HG03066 (cell line): ENCODE measurements around the gene EIF2B2.

ENCODE experiments used
- ATAC-seq: cut with Tn5 transposase; IDR thresholded peaks from one replicate; pipeline ENCODE4 v1.9.1; 2021; ENCODE audit warnings: low read depth; ENCODE audit not compliant: unreplicated experiment

EIF2B2 gene

DNA sequence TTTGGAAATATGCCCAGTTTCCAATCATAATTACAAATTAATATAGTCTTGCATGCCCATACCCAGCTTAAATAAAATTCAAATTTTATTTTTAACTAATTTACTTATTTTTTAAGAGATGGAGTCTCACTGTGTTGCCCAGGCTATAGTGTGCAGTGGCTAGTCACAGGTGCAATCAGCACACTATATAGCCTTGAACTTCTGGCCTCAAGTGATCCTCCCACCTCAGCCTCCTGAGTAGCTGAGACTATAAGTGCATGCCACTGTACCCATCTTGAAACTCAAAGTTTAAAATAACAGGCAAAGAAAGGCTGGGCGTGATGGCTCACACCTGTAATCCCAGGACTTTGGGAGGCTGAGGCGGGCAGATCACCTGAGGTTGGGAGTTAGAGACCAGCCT, 38.2 kb downstream of the EIF2B2 start:
- no peak for ATAC-seq

DNA sequence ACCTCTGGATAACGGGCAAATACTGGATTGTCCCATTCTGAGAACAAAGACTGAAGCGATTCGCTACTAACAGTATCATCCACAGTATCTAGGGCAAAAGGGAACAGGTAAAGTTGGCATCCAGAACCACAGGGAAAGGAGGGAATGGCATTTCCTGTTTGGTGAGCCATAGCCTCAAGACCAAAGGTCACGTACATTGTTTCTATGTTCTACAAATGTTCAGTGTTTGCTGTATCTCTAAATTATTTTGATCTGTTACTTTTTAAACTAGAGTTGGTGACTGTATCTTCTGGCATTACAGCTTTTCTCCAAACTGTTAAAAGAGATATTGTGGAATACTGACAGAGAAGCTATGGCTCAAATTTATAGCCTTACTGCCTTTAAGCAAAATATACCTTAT, 38.9 kb downstream of the EIF2B2 start:
- no peak for ATAC-seq

DNA sequence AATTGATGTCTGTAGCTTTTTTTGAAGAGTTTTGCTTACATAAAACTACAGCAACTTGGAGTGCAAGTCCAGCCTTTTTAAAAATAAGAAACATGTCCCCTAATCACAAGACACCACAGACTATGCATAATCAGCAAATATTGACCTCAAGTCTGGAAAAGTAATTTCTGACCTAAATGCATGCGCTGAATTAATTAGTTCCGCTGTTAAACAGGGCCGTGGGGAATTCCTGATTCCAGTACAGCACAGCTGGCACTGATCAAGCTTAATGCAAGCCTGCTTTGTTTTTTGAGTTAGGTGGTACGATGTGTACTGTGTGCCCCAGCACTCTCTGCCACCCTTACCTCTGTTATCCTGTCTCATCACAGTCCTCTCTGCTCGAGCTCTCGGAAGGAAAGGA, 39.3 kb downstream of the EIF2B2 start:
- no peak for ATAC-seq

DNA sequence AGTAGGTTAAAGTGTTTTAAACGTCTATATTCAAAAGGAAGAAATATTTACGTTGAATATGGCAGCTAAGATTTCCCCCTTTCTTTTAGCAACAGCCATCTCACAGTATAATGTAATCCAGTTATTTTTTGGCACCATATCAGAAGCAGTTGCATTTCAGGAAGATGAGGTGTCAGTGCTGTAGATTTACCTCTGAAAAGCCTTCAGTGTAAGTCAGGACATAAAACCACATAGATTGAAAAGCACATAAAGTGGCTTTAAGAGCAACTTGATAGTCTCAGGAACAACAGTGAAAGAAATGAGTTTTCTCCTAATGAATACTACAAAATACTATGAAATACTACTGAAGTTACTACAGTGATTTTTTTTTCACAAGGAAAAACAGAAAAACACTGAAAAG, 41.6 kb downstream of the EIF2B2 start:
- no peak for ATAC-seq

DNA sequence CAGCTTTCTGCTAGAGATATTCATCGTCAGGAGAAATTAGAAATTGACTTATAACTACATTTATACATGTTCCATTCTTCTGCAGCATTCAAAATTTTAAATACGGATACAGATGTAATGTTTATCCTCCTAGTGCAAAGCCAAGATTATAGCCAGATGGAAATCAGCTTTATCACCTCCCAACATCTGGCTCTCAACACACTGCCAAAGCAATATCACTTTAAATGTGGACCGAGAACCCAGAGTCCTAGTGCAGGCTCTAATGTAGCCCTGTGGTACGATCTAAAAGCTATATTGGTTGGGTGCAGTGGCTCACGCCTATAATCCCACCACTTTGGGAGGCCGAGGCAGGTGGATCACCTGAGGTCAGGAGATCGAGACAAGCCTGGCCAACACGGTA, 42.0 kb downstream of the EIF2B2 start:
- no peak for ATAC-seq

DNA sequence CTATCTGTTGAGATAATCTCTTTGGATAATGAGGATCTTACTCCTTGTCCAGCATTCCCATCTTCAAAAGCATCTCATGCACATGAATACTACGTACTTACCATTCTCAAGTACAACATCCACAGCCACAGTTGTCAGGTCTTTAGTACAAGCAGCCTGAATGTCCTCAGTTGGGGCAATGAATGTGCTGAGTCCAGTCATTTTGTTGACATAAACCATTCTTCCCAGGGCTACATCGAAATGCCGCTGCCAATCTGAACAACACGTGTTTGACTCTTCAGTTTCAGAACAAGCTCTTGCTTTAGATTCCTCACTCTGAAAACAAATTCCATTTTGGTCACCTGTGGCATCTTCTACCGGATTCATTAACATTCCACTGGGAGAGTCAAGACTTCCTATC, 43.6 kb downstream of the EIF2B2 start:
- no peak for ATAC-seq

DNA sequence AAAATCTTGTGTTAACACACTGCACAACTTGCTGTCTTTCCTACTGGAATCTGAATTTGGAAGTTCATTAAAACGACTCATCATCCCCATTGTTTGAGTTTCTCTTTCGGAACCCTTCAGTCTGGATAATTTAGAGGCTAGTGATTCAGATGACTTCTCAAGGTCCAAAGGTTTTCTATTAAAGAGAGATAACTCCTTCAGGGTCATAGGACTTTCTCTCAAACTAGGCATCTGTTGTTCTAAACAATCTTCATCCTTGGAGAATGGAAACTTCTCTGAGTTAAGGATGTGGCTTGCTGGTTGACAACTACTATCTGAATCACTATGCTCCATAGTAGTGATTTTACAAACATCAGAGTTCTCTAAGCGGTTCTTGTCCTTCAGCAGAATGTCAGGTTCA, 44.2 kb downstream of the EIF2B2 start:
- no peak for ATAC-seq

DNA sequence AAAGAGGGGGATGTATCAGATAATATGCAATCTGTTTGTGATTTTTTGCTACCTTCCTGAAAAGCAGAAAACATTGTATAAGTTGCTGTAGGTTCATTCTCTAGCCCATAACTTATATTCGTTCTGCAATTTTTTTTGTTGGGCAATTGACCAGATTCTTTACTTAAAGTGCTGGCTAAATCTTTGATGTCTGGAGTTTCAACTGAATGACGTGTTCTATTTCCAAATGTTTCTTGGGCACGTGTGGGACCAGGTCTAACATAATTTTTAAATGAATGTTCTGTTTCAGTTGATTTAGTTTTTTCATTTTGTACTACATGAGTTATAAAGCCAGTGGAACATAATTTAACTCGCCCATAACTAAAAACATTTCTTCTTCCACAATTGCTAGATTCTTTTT, 44.8 kb downstream of the EIF2B2 start:
- no peak for ATAC-seq

DNA sequence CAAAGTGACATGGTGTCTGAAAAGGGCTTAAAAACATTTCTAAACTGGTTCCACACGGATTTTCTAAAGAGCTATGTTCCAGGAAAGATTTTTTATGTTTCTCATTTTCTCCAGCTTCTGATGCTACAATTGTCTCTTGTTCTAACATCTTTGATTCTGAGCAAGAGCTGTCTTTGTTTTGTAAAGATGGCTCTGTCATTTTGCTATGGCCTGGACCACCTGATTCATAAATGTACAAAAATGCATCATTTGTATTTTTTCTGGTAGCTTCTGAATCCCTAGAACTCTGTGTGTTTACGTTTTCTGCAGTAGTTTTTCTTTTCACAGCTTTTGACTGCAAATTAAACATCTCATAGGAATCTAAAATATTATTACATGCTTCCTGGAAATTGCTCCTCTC, 45.4 kb downstream of the EIF2B2 start:
- ATAC-seq, result no peak

DNA sequence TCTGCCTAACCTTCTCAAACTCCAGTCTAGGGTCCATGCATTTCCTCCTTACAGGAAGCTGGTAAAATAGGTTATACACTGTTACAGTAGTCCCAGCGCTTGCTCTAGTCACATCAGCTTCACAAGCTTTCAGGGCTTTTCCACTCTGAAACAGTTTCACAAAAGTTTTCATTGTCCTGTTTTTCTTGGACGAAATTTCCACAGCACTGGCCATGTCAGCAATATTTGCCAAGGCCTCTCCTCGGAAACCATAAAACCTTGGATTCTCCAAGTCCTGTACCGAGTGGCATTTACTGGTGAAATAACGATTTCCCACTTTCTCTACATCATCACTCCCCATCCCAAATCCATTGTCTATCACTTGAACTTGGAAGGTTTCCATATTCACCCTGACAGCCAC, 46.4 kb downstream of the EIF2B2 start:
- no peak for ATAC-seq

DNA sequence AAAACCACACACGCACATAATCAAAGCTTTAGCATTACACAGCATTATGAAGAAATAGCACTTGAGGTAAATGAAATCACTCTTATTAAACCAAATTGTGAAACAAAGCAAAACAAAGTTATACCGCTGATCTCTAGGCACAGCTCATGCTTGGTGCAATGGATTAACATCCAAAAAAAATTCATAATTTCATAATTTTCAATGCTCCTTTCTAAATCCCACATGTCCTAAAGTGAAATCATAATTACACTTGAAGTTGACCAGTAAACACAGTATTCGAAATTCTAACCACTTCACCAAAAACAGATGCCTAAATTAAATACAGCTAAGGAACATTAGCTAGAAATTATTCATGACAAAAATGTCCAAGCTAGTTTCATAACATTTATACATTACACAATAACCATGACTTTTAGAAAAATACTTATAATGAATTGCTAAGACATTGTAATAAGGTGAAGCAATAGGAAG, 47.0 kb downstream of the EIF2B2 start:
- ATAC-seq, result no peak

DNA sequence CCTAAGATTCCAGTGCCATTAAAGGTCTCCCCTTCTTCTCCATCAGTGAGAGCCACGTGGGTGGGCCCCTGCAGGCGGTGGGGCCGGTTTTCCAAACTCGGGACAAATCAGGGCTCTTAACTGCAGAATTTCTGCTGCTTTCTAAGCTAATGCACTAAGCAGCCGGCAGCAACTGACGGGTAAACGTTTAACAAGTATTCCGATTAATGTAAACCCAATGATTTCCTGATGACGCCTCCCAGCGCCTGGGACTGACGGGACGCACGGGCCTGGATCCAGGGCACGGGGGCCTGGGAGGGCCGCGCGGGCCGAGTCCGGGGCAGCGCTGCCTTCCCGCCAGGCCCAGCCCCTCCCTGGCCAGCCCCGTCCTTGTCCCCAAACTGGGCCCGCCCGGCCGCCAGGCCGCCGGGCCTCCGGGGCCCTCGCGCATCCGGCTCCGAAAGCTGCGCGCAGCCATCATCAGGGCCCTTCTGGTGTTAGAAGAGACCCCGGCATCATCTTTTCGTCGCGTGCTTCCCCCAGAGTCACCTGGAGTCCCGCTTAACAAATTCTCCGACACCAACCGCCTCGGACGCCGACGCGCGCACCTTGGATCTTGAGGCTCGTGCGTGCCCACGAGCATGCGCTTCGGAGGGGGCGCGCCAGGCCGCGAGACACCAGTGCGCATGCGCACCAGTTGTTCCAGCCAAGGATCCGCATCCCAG, 48.3 kb downstream of the EIF2B2 start, which contains the start of gene MLH3:
MLH3 (minus strand) TSS at position 616 of the 704 bp plus-strand sequence. CDS start 1,812 bp downstream, outside the sequence.
- ATAC-seq, result no peak

DNA sequence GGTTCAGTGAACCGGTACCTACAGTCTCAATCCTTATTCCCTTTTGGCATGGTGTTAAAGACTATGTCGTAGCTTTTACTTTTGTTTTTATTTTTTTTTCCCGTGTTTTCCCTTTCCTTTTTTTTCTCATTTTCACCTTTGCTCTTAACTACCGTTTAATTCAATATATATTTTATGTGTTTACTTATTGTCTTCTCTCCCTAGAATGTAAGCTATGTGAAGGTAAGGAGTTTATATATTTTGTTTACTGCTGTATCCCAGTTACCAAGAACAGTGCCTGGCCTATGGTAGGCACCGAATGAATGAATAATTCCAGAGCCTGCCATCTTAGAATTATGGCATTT, 48.8 kb downstream of the EIF2B2 start:
- no peak for ATAC-seq

DNA sequence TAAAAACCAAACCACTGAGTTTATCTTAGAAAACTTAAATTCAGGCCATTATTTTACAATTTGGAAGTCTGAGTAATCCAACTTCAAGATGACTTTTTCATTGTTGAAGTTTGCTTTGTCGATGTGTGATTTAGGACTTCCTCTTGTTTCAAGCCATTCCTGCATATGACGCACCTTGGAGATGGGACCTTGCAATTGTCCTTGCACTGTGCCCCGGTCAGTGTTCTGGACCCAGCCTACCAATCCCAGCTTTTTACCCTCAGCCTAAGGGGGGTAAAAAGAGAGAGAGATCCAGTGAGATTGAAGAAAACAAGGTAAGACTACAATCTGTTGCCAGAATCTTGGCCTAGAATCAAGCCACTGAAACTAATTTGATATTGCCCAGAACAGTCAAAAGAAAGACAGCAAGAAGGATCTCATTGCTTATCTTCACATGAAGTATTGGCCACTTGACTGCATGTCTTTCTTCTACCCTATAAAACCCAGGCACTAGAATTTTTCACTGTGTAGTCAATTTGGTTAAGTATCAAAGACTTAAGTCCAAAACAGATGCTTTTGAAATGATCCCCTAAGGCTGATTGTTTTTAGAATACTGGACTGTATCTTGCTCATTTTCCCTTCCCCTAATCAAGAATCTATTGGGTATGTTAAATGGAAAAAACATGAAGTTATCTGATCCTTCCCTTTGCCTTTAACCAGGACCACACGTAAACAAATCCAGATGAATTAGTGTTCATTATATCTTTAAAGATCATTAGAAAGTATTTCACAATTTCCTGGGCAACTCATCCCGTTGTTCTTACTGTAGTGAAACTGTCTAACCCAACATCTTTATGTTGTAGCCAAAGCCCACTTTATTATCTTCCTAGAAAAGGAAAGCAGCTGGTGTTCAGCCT, 50.9 kb downstream of the EIF2B2 start:
- ATAC-seq, result no peak

DNA sequence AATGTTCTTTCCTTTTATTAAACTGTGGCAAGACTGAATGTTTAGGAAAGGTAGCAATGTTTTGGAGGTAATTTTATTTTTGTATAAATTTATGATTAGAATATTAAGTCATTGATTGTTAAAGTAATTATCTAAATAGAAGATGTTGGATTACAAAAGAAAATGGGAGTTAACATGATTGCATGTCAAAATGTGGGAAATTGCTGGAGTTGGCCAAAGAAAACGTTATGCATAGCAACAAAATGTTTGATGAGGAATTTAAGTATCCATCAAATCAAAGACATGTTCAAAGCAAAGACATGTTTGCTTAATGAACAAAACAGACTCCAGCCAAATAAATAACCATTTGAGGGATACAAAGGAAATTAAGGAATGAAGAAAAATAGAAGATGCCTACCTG, 51.7 kb downstream of the EIF2B2 start:
- no peak for ATAC-seq

DNA sequence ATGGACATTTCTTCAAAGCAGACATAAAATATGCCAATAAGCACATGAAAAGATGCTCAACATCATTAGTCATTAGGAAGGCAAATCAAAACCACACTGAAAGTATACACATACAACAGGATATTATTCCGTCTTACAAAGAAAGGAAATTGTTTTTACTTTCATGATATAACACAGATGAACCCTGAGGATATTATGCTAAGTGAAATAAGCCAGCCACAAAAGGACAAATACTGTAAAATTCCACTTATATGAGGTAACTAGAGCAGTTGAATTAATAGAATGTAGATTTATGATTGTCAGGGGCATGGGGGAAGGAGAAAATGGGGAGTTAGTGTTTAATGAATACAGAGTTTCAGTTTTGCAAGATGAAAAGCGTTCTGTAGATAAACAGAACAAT, 56.9 kb downstream of the EIF2B2 start:
- no peak for ATAC-seq

DNA sequence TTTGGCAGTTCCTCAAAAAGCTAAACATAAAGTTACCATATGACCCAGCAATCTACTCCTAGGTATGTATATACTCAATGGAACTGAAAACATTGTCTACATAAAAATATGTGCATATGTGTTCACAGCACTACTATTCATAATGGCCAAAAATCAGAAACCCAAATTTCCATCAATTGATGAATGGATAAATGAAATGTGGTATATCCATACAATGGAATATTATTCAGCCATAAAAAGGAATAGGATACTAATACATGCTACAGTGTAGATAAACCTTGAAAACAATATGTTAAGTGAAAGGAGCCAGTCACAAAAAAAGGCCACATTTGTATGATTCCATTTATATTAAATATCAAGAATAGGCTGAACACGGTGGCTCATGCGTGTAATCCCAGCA, 57.7 kb downstream of the EIF2B2 start:
- no peak for ATAC-seq
